Effector memory CD4-positive, alpha-beta T cell (primary cell): ENCODE results near the gene FAM234A.
A peak's percentile ranks its signal among the peaks of the same experiment; 100 is the strongest.
"Not testable (repeated sequence)": the region's sequence is repeated elsewhere in the genome, so short reads cannot be mapped to it uniquely, and the experiment has no call there.

ENCODE experiments used
- DNase-seq, 3 donors: peaks; one replicate each; pipeline ENCODE4 v3.0.0-alpha.2; 2020
- H3K27ac ChIP-seq: 2 replicates; pipeline ENCODE4 v1.7.0; 2013; ENCODE audit warnings: mild to moderate bottlenecking, low read length, moderate library complexity; ENCODE audit not compliant: insufficient read depth, poor library complexity, severe bottlenecking
- H3K27me3 ChIP-seq: replicated peaks from 2 replicates; pipeline ENCODE4 v1.7.0; 2013; ENCODE audit warnings: mild to moderate bottlenecking, low read length; ENCODE audit not compliant: insufficient read depth, control insufficient read depth, poor library complexity, severe bottlenecking
- H3K36me3 ChIP-seq: 2 replicates; pipeline ENCODE4 v1.7.0; 2013; ENCODE audit warnings: mild to moderate bottlenecking, low read length, moderate library complexity; ENCODE audit not compliant: control insufficient read depth, insufficient read depth
- H3K4me1 ChIP-seq: 2 replicates; pipeline ENCODE4 v1.7.0; 2013; ENCODE audit warnings: low read length, mild to moderate bottlenecking; ENCODE audit not compliant: control insufficient read depth, insufficient read depth, poor library complexity, severe bottlenecking
- H3K4me3 ChIP-seq: 2 replicates; pipeline ENCODE4 v1.7.0; 2013; ENCODE audit warnings: low read length, low read depth, mild to moderate bottlenecking; ENCODE audit not compliant: insufficient read depth, poor library complexity, severe bottlenecking
- H3K9me3 ChIP-seq: 2 replicates; pipeline ENCODE4 v1.7.0; 2013; ENCODE audit warnings: mild to moderate bottlenecking, low read length, moderate library complexity; ENCODE audit not compliant: control insufficient read depth

Gene FAM234A

GRCh38 chr16:252366-253337 lies 18.0 kb downstream of the FAM234A start:
- no peak for DNase-seq
- peaks cover 13% of the 10 kb centered on the region for H3K4me1 ChIP-seq
- no peaks in the 10 kb centered on the region for H3K9me3 ChIP-seq
- peak overlapping the region; percentile 38 for H3K4me3 ChIP-seq
- H3K36me3 ChIP-seq, result peaks cover 5% of the 10 kb centered on the region
- peak overlapping the region; percentile 46 for H3K27ac ChIP-seq
- no peaks in the 10 kb centered on the region for H3K27me3 ChIP-seq

GRCh38 chr16:253833-254232 lies 19.2 kb downstream of the FAM234A start:
- Histone ChIP-seq H3K27me3 (no peaks in the 10 kb centered on the region), H3K4me3 (no peak overlapping the region), H3K4me1 (peaks cover 13% of the 10 kb centered on the region), H3K27ac (no peak overlapping the region), H3K36me3 (peaks cover 5% of the 10 kb centered on the region), H3K9me3 (no peaks in the 10 kb centered on the region)
- no peak for DNase-seq

DNA sequence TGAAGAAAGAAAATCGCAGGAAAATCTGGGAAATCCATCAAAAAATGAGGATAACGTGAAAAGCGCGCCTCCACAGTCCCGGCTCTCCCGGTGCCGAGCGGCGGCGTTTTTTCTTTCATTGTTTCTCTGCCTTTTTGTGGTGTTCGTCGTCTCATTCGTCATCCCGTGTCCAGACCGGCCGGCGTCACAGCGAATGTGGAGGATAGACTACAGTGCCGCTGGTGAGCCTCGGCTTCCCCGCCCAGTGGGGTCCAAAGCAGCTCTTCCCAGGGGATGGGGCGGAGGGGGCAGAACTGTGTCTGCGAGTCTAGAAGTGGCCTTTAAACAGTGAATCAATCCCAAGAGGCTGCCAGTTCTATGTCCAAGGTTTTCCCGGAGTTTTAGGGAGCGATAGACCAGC lies 19.8 kb downstream of the FAM234A start:
- Histone ChIP-seq H3K36me3 (peaks cover 5% of the 10 kb centered on the region), H3K9me3 (no peaks in the 10 kb centered on the region), H3K27me3 (no peaks in the 10 kb centered on the region), H3K4me1 (peaks cover 13% of the 10 kb centered on the region), H3K27ac (no peak overlapping the region), H3K4me3 (no peak overlapping the region)
- no peak for DNase-seq

GRCh38 chr16:255183-255582 lies 20.6 kb downstream of the FAM234A start:
- Histone ChIP-seq H3K4me1 (peaks cover 13% of the 10 kb centered on the region), H3K36me3 (peaks cover 5% of the 10 kb centered on the region), H3K4me3 (no peak overlapping the region), H3K27ac (no peak overlapping the region), H3K9me3 (no peaks in the 10 kb centered on the region), H3K27me3 (no peaks in the 10 kb centered on the region)
- DNase-seq, result no peak

- not testable (repeated sequence) for H3K27me3 ChIP-seq, H3K27ac ChIP-seq, H3K4me1 ChIP-seq, H3K4me3 ChIP-seq, H3K9me3 ChIP-seq, DNase-seq
- peaks cover 21% of the 10 kb centered on the region for H3K36me3 ChIP-seq
Observed at GRCh38 chr16:258091-258490, 23.5 kb downstream of the FAM234A start.

DNA sequence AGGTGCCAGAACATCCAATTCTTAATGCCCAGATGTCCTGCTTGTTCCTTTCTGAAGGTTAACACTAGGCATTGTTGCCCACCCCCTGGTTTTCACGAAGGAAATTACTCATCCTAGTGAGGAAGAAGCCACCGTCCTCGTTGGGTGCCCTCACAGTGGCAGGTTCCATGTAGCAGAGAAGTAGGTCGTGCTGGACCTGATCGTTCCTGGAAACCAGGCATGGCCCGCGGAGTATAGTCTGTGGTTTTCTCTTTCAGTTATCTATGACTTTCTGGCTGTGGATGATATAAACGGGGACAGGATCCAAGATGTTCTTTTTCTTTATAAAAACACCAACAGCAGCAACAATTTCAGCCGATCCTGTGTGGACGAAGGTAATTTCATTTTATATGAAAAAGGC lies 24.6 kb downstream of the FAM234A start:
- Histone ChIP-seq H3K4me3 (no peak overlapping the region), H3K9me3 (no peaks in the 10 kb centered on the region), H3K27me3 (no peaks in the 10 kb centered on the region), H3K27ac (no peak overlapping the region), H3K4me1 (peaks cover under 1% of the 10 kb centered on the region), H3K36me3 (peaks cover 31% of the 10 kb centered on the region)
- no peak for DNase-seq

- H3K4me1 ChIP-seq, result no peaks in the 10 kb centered on the region
- no peaks in the 10 kb centered on the region for H3K27me3 ChIP-seq
- H3K4me3 ChIP-seq, result no peak overlapping the region
- peaks cover 32% of the 10 kb centered on the region for H3K36me3 ChIP-seq
- no peak for DNase-seq
- no peak overlapping the region for H3K27ac ChIP-seq
- no peaks in the 10 kb centered on the region for H3K9me3 ChIP-seq
Observed at GRCh38 chr16:259814-260253, 25.2 kb downstream of the FAM234A start.

DNA sequence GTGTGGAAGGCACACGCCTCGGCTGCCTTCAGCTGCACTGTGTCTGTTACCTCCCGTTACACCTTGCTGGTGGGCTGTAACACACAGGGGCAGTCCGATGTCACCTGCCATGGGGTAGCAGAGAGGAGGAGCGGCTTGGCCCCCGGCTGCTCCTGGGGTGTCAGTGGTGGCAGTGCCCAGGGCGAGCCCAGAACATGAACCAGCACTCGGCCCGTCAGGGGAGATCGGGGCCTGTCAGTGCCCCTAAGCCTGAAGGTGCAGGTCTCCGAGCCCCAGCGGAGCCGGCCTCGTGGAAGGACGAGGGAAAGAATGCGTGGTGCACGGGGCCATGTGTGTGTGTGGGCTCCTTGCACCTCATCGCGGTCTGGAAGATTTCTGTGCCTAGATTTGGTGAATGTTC lies 25.7 kb downstream of the FAM234A start:
- Histone ChIP-seq H3K27ac (no peak overlapping the region), H3K4me1 (no peaks in the 10 kb centered on the region), H3K9me3 (no peaks in the 10 kb centered on the region), H3K27me3 (no peaks in the 10 kb centered on the region), H3K36me3 (peaks cover 35% of the 10 kb centered on the region), H3K4me3 (no peak overlapping the region)
- no peak for DNase-seq

DNA sequence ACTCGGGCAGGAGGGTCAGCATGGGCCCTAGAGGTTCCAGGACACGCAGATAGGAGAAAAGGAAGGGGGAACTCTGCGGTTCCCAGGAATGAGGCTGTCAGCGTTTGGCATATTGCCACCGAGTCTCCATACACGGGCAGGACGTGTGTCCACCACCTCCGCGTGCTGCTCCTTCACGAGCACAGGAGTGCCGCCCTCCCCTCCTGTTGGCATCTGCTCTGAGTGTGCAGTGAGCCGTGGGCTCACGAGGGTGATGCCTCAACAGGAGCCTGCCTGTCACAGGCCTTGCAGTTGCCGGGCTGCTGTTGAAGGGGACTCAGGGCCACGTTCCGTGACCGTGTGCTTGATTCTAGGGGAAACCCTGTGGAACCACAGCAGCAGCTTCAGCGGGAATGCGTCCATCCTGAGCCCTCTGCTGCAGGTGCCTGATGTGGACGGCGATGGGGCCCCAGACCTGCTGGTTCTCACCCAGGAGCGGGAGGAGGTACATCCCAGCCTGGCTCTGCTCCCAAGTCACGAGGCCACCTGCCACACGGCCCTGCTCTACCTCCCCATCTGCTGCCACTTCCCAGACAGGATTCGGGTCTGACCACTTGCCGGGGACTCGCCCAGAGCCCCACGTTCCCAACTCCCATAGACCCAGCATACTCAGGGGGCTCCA lies 26.5 kb downstream of the FAM234A start:
- H3K27ac ChIP-seq, result no peak overlapping the region
- H3K9me3 ChIP-seq, result no peaks in the 10 kb centered on the region
- peaks cover 30% of the 10 kb centered on the region for H3K36me3 ChIP-seq
- H3K4me3 ChIP-seq, result no peak overlapping the region
- DNase-seq, result no peak
- H3K27me3 ChIP-seq, result no peaks in the 10 kb centered on the region
- no peaks in the 10 kb centered on the region for H3K4me1 ChIP-seq

DNA sequence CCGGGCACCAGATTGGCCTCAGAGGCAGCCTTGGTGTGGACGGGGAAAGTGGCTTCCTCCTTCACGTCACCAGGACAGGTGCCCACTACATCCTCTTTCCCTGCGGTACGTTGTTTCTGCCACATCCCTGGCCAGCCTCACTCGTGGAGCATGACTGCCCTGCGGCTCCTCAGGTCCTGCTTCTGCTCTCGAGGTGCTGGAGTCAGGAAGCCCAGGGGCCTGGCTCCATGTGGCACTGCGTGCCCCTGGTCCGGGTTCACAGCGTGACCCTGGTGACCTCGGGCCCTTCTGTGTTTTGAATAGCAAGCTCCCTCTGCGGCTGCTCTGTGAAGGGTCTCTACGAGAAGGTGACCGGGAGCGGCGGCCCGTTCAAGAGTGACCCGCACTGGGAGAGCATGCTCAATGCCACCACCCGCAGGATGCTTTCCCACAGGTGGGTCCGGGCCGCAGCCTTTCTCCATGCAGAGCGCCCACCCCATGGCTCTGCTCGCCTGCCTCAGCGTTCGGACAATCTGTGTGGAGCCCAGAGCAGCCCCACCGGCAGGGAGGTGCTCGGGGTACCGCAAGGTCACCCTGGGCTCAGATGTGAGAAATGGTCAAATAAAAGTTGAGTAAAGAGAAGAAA lies 27.6 kb downstream of the FAM234A start:
- peaks cover 30% of the 10 kb centered on the region for H3K36me3 ChIP-seq
- no peak overlapping the region for H3K4me3 ChIP-seq
- DNase-seq, result no peak
- no peaks in the 10 kb centered on the region for H3K27me3 ChIP-seq
- H3K27ac ChIP-seq, result no peak overlapping the region
- H3K4me1 ChIP-seq, result no peaks in the 10 kb centered on the region
- no peaks in the 10 kb centered on the region for H3K9me3 ChIP-seq
